ENCODE measurements around the gene SMG1.
"Not testable (repeated sequence)": the region's sequence is repeated elsewhere in the genome, so short reads cannot be mapped to it uniquely, and the experiment has no call there.

SMG1 gene

DNA sequence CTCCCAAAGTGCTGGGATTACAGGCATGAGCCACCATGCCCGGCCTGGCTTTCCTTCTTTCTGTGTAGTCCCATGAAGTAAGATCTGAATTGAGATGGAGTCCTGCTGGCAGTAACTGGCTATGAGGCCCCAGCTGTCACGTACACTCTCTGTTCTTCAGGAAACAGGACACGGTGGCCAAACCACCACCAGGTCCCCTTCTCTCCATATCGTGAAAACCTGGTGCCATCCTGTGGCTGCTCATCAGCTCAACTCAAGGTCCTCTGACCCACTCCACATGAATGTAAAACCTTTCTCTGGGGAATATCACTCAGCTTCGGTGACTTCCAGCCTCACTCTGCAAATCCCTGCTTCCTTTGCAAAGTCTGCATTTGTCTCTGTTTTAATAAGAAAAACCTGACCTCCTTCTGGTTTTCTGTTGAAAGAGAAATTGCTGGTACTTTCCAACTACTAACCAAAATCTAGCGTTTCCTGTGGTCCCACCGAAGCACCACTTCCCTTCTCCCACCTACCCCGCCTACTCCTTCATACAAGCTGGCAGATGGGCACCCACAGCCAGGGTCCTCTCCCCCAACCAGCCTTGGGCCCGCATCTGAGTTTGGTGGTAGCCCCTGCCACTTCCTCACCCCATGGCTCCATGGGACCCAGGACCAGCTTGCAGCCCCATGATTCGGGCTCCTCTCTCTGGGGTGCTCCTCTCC is 168.1 kb downstream of the SMG1 start:
- not testable (repeated sequence) for DNase-seq

- not testable (repeated sequence) for DNase-seq
Measured at GRCh38 chr16:18756639-18757038, 169.6 kb downstream of the SMG1 start.

Data from inflammatory macrophage (primary cell).